Measurements from ENCODE around the gene CCNB1.

DNA sequence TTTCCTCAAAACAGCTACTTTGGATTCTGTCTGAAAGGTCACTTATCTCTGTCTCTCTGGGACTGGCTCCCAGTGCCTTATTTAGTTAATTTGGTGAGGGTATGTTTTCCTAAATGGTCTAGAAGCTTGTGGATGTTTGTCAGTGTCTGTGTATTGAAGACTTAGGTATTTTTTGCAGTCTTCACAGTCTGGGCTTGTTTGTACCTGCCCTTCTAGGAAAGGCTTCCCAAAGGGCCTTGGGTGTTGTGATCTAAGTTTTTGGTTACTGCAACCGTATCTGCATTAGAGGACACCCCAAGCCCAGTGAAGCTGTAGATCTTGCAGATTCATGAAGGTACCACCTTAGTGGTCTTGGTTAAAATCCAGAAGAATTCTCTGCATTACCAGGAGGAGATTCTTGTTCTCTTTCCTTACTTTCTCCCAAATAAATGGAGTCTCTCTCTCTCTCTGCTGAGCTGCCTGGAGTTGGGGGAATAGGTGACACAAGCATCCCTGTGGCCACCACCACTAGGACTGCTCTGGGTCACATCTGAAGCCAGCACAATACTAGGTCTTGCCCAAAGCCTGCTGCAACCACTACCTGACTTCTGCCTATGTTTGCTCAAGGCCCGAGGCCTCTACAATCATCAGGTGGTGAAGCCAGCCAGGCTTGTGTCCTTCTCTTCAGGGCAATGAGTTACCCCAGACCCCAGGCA, 17.8 kb upstream of the CCNB1 start:
- TF ChIP-seq, protein P1, sequence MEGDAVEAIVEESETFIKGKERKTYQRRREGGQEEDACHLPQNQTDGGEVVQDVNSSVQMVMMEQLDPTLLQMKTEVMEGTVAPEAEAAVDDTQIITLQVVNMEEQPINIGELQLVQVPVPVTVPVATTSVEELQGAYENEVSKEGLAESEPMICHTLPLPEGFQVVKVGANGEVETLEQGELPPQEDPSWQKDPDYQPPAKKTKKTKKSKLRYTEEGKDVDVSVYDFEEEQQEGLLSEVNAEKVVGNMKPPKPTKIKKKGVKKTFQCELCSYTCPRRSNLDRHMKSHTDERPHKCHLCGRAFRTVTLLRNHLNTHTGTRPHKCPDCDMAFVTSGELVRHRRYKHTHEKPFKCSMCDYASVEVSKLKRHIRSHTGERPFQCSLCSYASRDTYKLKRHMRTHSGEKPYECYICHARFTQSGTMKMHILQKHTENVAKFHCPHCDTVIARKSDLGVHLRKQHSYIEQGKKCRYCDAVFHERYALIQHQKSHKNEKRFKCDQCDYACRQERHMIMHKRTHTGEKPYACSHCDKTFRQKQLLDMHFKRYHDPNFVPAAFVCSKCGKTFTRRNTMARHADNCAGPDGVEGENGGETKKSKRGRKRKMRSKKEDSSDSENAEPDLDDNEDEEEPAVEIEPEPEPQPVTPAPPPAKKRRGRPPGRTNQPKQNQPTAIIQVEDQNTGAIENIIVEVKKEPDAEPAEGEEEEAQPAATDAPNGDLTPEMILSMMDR (IDR thresholded peaks at IDR 0.05): no peak
- TF ChIP-seq TP53 (CRISPR knock-in tag; IDR thresholded peaks at IDR 0.05) (no peak), JUN (IDR thresholded peaks at IDR 0.05) (no peak), POLR2AphosphoS2 (conservative IDR thresholded peaks at IDR 0.05; ENCODE audit: low read length) (no peak), POLR2A (IDR thresholded peaks at IDR 0.05; ENCODE audit: low read length) (no peak), CHD2 (IDR thresholded peaks at IDR 0.05; ENCODE audit: low read length, partially characterized antibody) (no peak), MAZ (IDR thresholded peaks at IDR 0.05; ENCODE audit: borderline replicate concordance, low read depth, low read length) (no peak), RFX5 (IDR thresholded peaks at IDR 0.05) (no peak), REST (IDR thresholded peaks at IDR 0.05) (no peak), JUNB (IDR thresholded peaks at IDR 0.05) (no peak), MAFK (IDR thresholded peaks at IDR 0.05; ENCODE audit: partially characterized antibody) (no peak)
- TF ChIP-seq, protein P2, sequence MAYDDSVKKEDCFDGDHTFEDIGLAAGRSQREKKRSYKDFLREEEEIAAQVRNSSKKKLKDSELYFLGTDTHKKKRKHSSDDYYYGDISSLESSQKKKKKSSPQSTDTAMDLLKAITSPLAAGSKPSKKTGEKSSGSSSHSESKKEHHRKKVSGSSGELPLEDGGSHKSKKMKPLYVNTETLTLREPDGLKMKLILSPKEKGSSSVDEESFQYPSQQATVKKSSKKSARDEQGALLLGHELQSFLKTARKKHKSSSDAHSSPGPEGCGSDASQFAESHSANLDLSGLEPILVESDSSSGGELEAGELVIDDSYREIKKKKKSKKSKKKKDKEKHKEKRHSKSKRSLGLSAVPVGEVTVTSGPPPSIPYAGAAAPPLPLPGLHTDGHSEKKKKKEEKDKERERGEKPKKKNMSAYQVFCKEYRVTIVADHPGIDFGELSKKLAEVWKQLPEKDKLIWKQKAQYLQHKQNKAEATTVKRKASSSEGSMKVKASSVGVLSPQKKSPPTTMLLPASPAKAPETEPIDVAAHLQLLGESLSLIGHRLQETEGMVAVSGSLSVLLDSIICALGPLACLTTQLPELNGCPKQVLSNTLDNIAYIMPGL (CRISPR knock-in tag; IDR thresholded peaks at IDR 0.05; ENCODE audit: borderline replicate concordance): no peak

All from A549 (cell line).